GM23338 (cell line): ENCODE data around the gene PGGHG. TPM values are rescaled to one million over a fixed set of nuclear protein-coding genes. Genes with fewer than 3 reads are reported as not detected.

Source experiments
- ATAC-seq: fragments of 200-7000 bp; cut with Tn5 transposase; 3 replicates; pipeline ENCODE4 v1.9.1; 2020
- DNase-seq: peaks from one replicate; pipeline ENCODE4 v3.0.0-alpha.2; 2015; ENCODE audit warnings: low spot score
- H2AFZ ChIP-seq: fragments of 200-600 bp; sonication (generic); 2 replicates; pipeline ENCODE4 v1.8.0; 2016; ENCODE audit warnings: antibody characterized with exemption, mild to moderate bottlenecking, moderate library complexity
- H3F3A ChIP-seq: fragments of 200-600 bp; sonication (generic); replicated peaks from 2 replicates; pipeline ENCODE4 v1.8.0; 2017; ENCODE audit warnings: antibody characterized with exemption, mixed run types, low read depth
- H3K27ac ChIP-seq: fragments of 200-600 bp; sonication (generic); 2 replicates; pipeline ENCODE4 v1.6.1; 2016; ENCODE audit warnings: low read depth
- H3K27me3 ChIP-seq: fragments of 200-600 bp; sonication (generic); 2 replicates; pipeline ENCODE4 v1.8.0; 2016; ENCODE audit warnings: mild to moderate bottlenecking, mixed run types, moderate library complexity; ENCODE audit not compliant: insufficient read depth
- H3K36me3 ChIP-seq: fragments of 200-600 bp; sonication (generic); 2 replicates; pipeline ENCODE4 v1.8.0; 2016; ENCODE audit warnings: mild to moderate bottlenecking; ENCODE audit not compliant: insufficient read depth
- H3K4me1 ChIP-seq: fragments of 200-600 bp; sonication (generic); 2 replicates; pipeline ENCODE4 v1.8.0; 2016; ENCODE audit warnings: mild to moderate bottlenecking, moderate library complexity; ENCODE audit not compliant: insufficient read depth
- H3K4me2 ChIP-seq: fragments of 200-600 bp; sonication (generic); 2 replicates; pipeline ENCODE4 v1.7.1; 2017; ENCODE audit warnings: mixed run types
- H3K4me3 ChIP-seq: fragments of 200-600 bp; sonication (generic); 2 replicates; pipeline ENCODE4 v1.6.1; 2016; ENCODE audit warnings: mixed run types
- H3K79me2 ChIP-seq: fragments of 200-600 bp; sonication (generic); replicated peaks from 2 replicates; pipeline ENCODE4 v1.8.0; 2017; ENCODE audit warnings: mild to moderate bottlenecking; ENCODE audit not compliant: insufficient read depth
- H3K9me2 ChIP-seq: fragments of 200-600 bp; sonication (generic); 2 replicates; pipeline ENCODE4 v1.8.0; 2017; ENCODE audit not compliant: insufficient read depth
- H4K20me1 ChIP-seq: fragments of 200-600 bp; sonication (generic); replicated peaks from 2 replicates; pipeline ENCODE4 v1.8.0; 2017; ENCODE audit warnings: mild to moderate bottlenecking; ENCODE audit not compliant: insufficient read depth
- H3K27ac Mint-ChIP-seq: 2 replicates; pipeline ENCODE4 v1.8.0; 2020; ENCODE audit warnings: inconsistent platforms, mild to moderate bottlenecking, moderate library complexity, mixed read lengths
- H3K27me3 Mint-ChIP-seq: 3 replicates; pipeline ENCODE4 v1.8.0; 2022; ENCODE audit warnings: low read depth, mild to moderate bottlenecking, moderate library complexity, mixed read lengths, inconsistent platforms; ENCODE audit not compliant: insufficient read depth, poor library complexity
- H3K36me3 Mint-ChIP-seq: 3 replicates; pipeline ENCODE4 v1.8.0; 2021; ENCODE audit warnings: low read depth, mild to moderate bottlenecking, inconsistent platforms, moderate library complexity, mixed read lengths
- H3K4me1 Mint-ChIP-seq: 3 replicates; pipeline ENCODE4 v1.8.0; 2020; ENCODE audit warnings: mild to moderate bottlenecking, inconsistent platforms, mixed read lengths
- H3K4me3 Mint-ChIP-seq: 3 replicates; pipeline ENCODE4 v1.8.0; 2021; ENCODE audit warnings: moderate library complexity, mild to moderate bottlenecking, inconsistent platforms, mixed read lengths
- H3K9me3 Mint-ChIP-seq: 3 replicates; pipeline ENCODE4 v1.8.0; 2020; ENCODE audit warnings: moderate library complexity, mild to moderate bottlenecking, inconsistent platforms, mixed read lengths
- EZH2 ChIP-seq: fragments of 200-600 bp; sonication (generic); IDR thresholded peaks from one replicate; pipeline ENCODE4 v1.8.0; 2017; ENCODE audit warnings: antibody characterized with exemption, mild to moderate bottlenecking, low read depth; ENCODE audit not compliant: unreplicated experiment
- EZH2phosphoT487 ChIP-seq: fragments of 200-600 bp; sonication (generic); IDR thresholded peaks from one replicate; pipeline ENCODE4 v1.8.1; 2018; ENCODE audit warnings: antibody characterized with exemption; ENCODE audit not compliant: unreplicated experiment
- NANOG ChIP-seq: IDR thresholded peaks from 2 replicates; pipeline ENCODE4 v1.6.1; 2016; ENCODE audit warnings: antibody characterized with exemption, borderline replicate concordance
- REST ChIP-seq: IDR thresholded peaks from one replicate; pipeline ENCODE4 v1.6.1; 2018; ENCODE audit warnings: antibody characterized with exemption; ENCODE audit not compliant: unreplicated experiment
- STAT1 ChIP-seq: IDR thresholded peaks from one replicate; pipeline ENCODE4 v1.6.1; 2016; ENCODE audit warnings: antibody characterized with exemption; ENCODE audit not compliant: unreplicated experiment
- ZNF114 ChIP-seq: fragments of 250-450 bp; sonication (Bioruptor Pico); IDR thresholded peaks from 2 replicates; pipeline ENCODE4 v1.5.0; 2020; ENCODE audit warnings: mild to moderate bottlenecking, moderate library complexity
- ZNF331 ChIP-seq: fragments of 250-450 bp; sonication (Bioruptor Pico); IDR thresholded peaks from 2 replicates; pipeline ENCODE4 v1.5.0; 2020; ENCODE audit warnings: low read depth, mild to moderate bottlenecking, moderate library complexity
- ZNF462 ChIP-seq: fragments of 250-450 bp; sonication (Bioruptor Pico); IDR thresholded peaks from 2 replicates; pipeline ENCODE4 v1.5.0; 2020; ENCODE audit warnings: mild to moderate bottlenecking, moderate library complexity
- polyA plus RNA-seq: library from polyadenylated mRNA; unstranded; fragments of >200 nt; fragmentation: Nextera tagmentation; extraction: Ambion mirVana; gene quantifications from 2 replicates; pipeline ENCODE4 v1.2.1, GENCODE V29; 2016
- total RNA-seq: library from RNA; depleted of rRNA; stranded (reverse); fragments of >200 nt; shearing (Covaris generic); gene quantifications from 2 replicates; pipeline ENCODE4 v1.2.3, GENCODE V29; 2014

Gene PGGHG
- total and polyA plus RNA-seq, 2 experiments from 2014 or later = 24.9 to 55.8 TPM

GRCh38 chr11:249062-249461 lies 39.9 kb upstream of the PGGHG start:
- Histone ChIP-seq H3K4me2 (no peak overlapping the region), H3F3A (peaks cover 19% of the 10 kb centered on the region), H4K20me1 (no peaks in the 10 kb centered on the region; the same call in 1 of the 2 replicates), H2AFZ (no peak overlapping the region), H3K4me1 (no peaks in the 10 kb centered on the region), H3K4me3 (no peak overlapping the region), H3K9me2 (no peaks in the 10 kb centered on the region), H3K27me3 (no peaks in the 10 kb centered on the region), H3K79me2 (no peaks in the 10 kb centered on the region), H3K27ac (no peak overlapping the region), H3K36me3 (peaks cover 44% of the 10 kb centered on the region)
- ATAC-seq (no peak), DNase-seq (no peak)
- Mint-ChIP-seq H3K27ac (no peak overlapping the region), H3K4me3 (no peak overlapping the region), H3K36me3 (peaks cover 84% of the 10 kb centered on the region), H3K27me3 (peaks cover 1% of the 10 kb centered on the region), H3K4me1 (no peaks in the 10 kb centered on the region; the same call in none of the 3 replicates), H3K9me3 (no peaks in the 10 kb centered on the region)
- TF ChIP-seq EZH2phosphoT487 = no peak
- TF ChIP-seq ZNF331 (CRISPR knock-in tag) = no peak
- TF ChIP-seq REST = no peak
- TF ChIP-seq STAT1 = no peak
- TF ChIP-seq EZH2 = no peak
- TF ChIP-seq ZNF114 (CRISPR knock-in tag) = no peak
- no peak for TF ChIP-seq NANOG
- TF ChIP-seq ZNF462 (CRISPR knock-in tag) = no peak
